K562 (cell line): ENCODE measurements around the gene AIFM3. TPM values are rescaled to one million over a fixed set of nuclear protein-coding genes. Genes with fewer than 3 reads are reported as not detected.

Experiments used
- CHD2 ChIP-seq: IDR thresholded peaks from 2 replicates; pipeline ENCODE4 v1.6.1; 2011; ENCODE audit warnings: low read depth, low read length
- DDX20 ChIP-seq: fragments of 450-650 bp; IDR thresholded peaks from 2 replicates; pipeline ENCODE4 v1.6.1; 2016; ENCODE audit warnings: missing genetic modification characterization, low read depth, mild to moderate bottlenecking, missing compliant biosample characterization, moderate library complexity
- E2F4 ChIP-seq: sonication (generic); formaldehyde crosslinking; IDR thresholded peaks from 2 replicates; pipeline ENCODE4 v1.8.0; 2022; ENCODE audit warnings: mild to moderate bottlenecking, low read depth, missing genetic modification reagents
- FOS ChIP-seq: IDR thresholded peaks from 3 replicates; pipeline ENCODE4 v1.6.1; 2011; ENCODE audit not compliant: insufficient read length; ENCODE audit errors: extremely low read depth
- GTF2A2 ChIP-seq: IDR thresholded peaks from 2 replicates; pipeline ENCODE4 v1.6.1; 2016; ENCODE audit warnings: mild to moderate bottlenecking, missing genetic modification characterization, missing compliant biosample characterization
- PHTF2 ChIP-seq: fragments of 250-450 bp; sonication (Bioruptor Pico); IDR thresholded peaks from 2 replicates; pipeline ENCODE4 v1.5.0; 2021; ENCODE audit warnings: mild to moderate bottlenecking
- POLR2B ChIP-seq: fragments of 450-650 bp; IDR thresholded peaks from 2 replicates; pipeline ENCODE4 v1.6.1; 2018; ENCODE audit warnings: low read depth; ENCODE audit not compliant: partially characterized antibody
- RCOR1 ChIP-seq, 2 experiments: IDR thresholded peaks; 2 replicates each; pipeline ENCODE4 v1.6.1; 2012; ENCODE audit warnings: low read depth in 2 of 2, low read length in 2 of 2, borderline replicate concordance in 1 of 2, improper control_type of control experiment in 1 of 2
- SMAD2 ChIP-seq: fragments of 150-350 bp; IDR thresholded peaks from 2 replicates; pipeline ENCODE4 v1.6.1; 2014; ENCODE audit warnings: low read depth, mild to moderate bottlenecking, low read length
- SP1 ChIP-seq: sonication (generic); formaldehyde crosslinking; IDR thresholded peaks from 2 replicates; pipeline ENCODE4 v1.8.1; 2022; ENCODE audit warnings: mild to moderate bottlenecking, missing genetic modification reagents
- SREBF1 ChIP-seq: fragments of 150-350 bp; IDR thresholded peaks from 2 replicates; pipeline ENCODE4 v1.6.1; 2014; ENCODE audit warnings: antibody characterized with exemption, low read depth, low read length, borderline replicate concordance
- SRSF1 ChIP-seq: fragments of 200-400 bp; formaldehyde crosslinking; IDR thresholded peaks from 2 replicates; pipeline ENCODE4 v1.6.1; 2017; ENCODE audit warnings: mild to moderate bottlenecking, low read depth, low read length, moderate library complexity
- STAT6 ChIP-seq: sonication (generic); formaldehyde crosslinking; IDR thresholded peaks from 2 replicates; pipeline ENCODE4 v1.8.1; 2023; ENCODE audit warnings: mild to moderate bottlenecking, missing genetic modification reagents
- ZNF398 ChIP-seq: fragments of 250-450 bp; sonication (Bioruptor Pico); IDR thresholded peaks from 2 replicates; pipeline ENCODE4 v1.8.0; 2021; ENCODE audit warnings: moderate library complexity, mild to moderate bottlenecking, inconsistent platforms
- ZNF431 ChIP-seq: sonication (generic); formaldehyde crosslinking; IDR thresholded peaks from 2 replicates; pipeline ENCODE4 v1.8.0; 2022; ENCODE audit warnings: mild to moderate bottlenecking, missing genetic modification reagents
- ZNF699 ChIP-seq: fragments of 250-450 bp; sonication (Bioruptor Pico); IDR thresholded peaks from 2 replicates; pipeline ENCODE4 v1.8.0; 2021; ENCODE audit warnings: mild to moderate bottlenecking, moderate library complexity; ENCODE audit not compliant: insufficient replicate concordance
- polyA plus RNA-seq, 8 experiments: library from polyadenylated mRNA; depleted of rRNA in 4 of 8; stranded (reverse) in 5 of 8; unstranded in 3 of 8; fragments of >200 nt; fragmentation: Nextera tagmentation in 2 of 8; fragmentation: Illumina TruSeq in 1 of 8; extraction: Ambion mirVana in 2 of 8; extraction: Trizol in 1 of 8; gene quantifications; 2 replicates each; pipeline versions ENCODE4 v1.2.1 to v1.2.3, GENCODE V29; 2011 to 2014; ENCODE audit warnings: inconsistent platforms in 1 of 8, missing spikeins in 1 of 8
- total RNA-seq, 7 experiments: library from RNA; depleted of rRNA in 6 of 7; stranded (reverse); fragments of >200 nt in 6 of 7; fragmentation: Illumina TruSeq in 2 of 7; extraction: Trizol in 2 of 7; gene quantifications; 2 replicates each; pipeline versions ENCODE4 v1.2.1 to v1.2.3, GENCODE V29; 2011 to 2021; ENCODE audit warnings: low replicate concordance in 1 of 7
- TF ChIP-seq, protein P1 (sequence below): fragments of 450-650 bp; formaldehyde crosslinking; IDR thresholded peaks from 2 replicates; pipeline ENCODE4 v1.4.0; 2020; ENCODE audit warnings: mild to moderate bottlenecking, mixed read lengths
- TF ChIP-seq, protein P2 (sequence below), 2 experiments: fragments of 250-450 bp in 1 of 2; fragments of 450-650 bp in 1 of 2; sonication (Bioruptor Pico) in 1 of 2; IDR thresholded peaks; 2 replicates each; pipeline versions ENCODE4 v1.6.1 to v1.8.0; 2016 to 2021; ENCODE audit warnings: mild to moderate bottlenecking in 2 of 2, moderate library complexity in 2 of 2, missing compliant biosample characterization in 1 of 2, missing genetic modification characterization in 1 of 2

The AIFM3 gene
- total and polyA plus RNA-seq, 9 of the 15 experiments (the other 6 are each of a cell fraction or from before 2014, with no cell fraction given): 0.03 to 0.20 (median 0.07) TPM; not detected in 1

DNA sequence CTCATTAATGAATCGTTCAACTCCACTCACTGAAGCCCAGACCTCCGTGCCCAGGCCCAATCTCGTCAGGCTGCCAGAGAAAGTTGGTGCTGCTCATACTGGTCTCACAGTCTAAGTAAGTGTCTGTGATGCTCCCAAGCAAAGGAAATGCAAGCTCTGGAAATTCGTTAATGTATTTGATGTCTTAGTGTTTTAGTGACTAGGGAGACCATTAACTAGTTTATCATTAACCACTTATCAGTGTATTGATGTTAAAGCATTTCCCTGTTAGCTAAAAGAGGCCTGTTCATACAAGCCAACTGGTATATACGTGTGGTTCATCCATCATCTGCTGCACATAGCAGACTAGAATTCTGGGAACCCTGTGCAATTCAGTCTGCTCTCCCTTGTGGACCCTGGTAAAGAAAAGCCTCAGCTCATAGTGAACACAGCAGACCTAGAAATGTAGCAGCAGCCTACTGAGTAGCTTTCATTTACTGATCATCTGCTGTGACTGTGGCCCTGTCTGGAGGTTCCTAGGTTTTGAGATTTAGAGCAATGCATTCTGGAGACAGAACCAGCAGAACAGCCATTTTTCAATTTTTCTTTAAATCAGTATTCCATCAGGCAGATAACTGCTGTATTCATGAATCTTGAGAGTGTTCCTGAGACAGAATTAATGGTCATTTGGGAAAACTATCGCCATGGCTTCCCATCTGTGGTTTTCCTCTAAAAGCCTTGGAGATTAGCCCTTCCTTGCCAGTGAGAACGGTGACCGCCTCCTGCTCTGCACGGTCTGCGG is 15.7 kb upstream of the AIFM3 start (continued):
- TF ChIP-seq STAT6 (0 out of 2 replicates have a peak, but pooled peaks have one; percentile 65), ZNF699 (peak; percentile 33), POLR2B (peak; percentile 38), SREBF1 (0 out of 2 replicates have a peak, but pooled peaks have one; percentile 47), DDX20 (tag) (no peak), SMAD2 (0 out of 2 replicates have a peak, but pooled peaks have one; percentile 70), ZNF398 (CRISPR knock-in tag) (no peak), CHD2 (no peak), GTF2A2 (tag) (no peak), SRSF1 (no peak), PHTF2 (CRISPR knock-in tag) (peak; percentile 27; the same call in 1 of the 2 replicates), RCOR1 (IDR thresholded peaks at IDR 0.05; ENCODE audit: borderline replicate concordance in 1 of 2, low read depth in 2 of 2, low read length in 2 of 2) (no peak), SP1 (CRISPR knock-in tag) (peak; percentile 67; the same call in 1 of the 2 replicates), E2F4 (CRISPR knock-in tag) (0 out of 2 replicates have a peak, but pooled peaks have one; percentile 60), FOS (no peak), ZNF431 (CRISPR knock-in tag) (0 out of 2 replicates have a peak, but pooled peaks have one; percentile 29)
- TF ChIP-seq, protein P1, sequence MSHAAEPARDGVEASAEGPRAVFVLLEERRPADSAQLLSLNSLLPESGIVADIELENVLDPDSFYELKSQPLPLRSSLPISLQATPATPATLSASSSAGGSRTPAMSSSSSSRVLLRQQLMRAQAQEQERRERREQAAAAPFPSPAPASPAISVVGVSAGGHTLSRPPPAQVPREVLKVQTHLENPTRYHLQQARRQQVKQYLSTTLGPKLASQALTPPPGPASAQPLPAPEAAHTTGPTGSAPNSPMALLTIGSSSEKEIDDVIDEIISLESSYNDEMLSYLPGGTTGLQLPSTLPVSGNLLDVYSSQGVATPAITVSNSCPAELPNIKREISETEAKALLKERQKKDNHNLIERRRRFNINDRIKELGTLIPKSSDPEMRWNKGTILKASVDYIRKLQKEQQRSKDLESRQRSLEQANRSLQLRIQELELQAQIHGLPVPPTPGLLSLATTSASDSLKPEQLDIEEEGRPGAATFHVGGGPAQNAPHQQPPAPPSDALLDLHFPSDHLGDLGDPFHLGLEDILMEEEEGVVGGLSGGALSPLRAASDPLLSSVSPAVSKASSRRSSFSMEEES (CRISPR knock-in tag): no peak
- TF ChIP-seq, protein P2, sequence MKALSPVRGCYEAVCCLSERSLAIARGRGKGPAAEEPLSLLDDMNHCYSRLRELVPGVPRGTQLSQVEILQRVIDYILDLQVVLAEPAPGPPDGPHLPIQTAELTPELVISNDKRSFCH (CRISPR knock-in tag; IDR thresholded peaks at IDR 0.05): 0 out of 2 replicates have a peak, but pooled peaks have one; percentile 13
- TF ChIP-seq, protein P2 (tag; IDR thresholded peaks at IDR 0.05): no peak
